Endothelial cell of umbilical vein (primary cell): ENCODE measurements around the gene BCL2. TPM values are rescaled to one million over a fixed set of nuclear protein-coding genes. Genes with fewer than 3 reads are reported as not detected.

ENCODE experiments used
- BruUV-seq: library from RNA; stranded (reverse); fragments of 400-500 nt; replicated peaks from 2 replicates; lab custom pipeline; 2021; lab: Mats Ljungman, UMichigan
- CTCF ChIA-PET: fragments of 300-600, 350-600 bp; sonication (Branson Sonifier 250); formaldehyde crosslinking; loops from one replicate; lab custom pipeline; 2021; ENCODE audit warnings: antibody characterized with exemption, inconsistent platforms; lab: Charles Lee
- POLR2A ChIA-PET: fragments of 300-600, 350-600 bp; sonication (Branson Sonifier 250); formaldehyde crosslinking; loops from one replicate; lab custom pipeline; 2021; ENCODE audit warnings: antibody characterized with exemption, inconsistent platforms; lab: Charles Lee
- DNase-seq: peaks from one replicate; pipeline ENCODE4 v3.0.0-alpha.2; 2011; ENCODE audit warnings: low read depth, low spot score
- FAIRE-seq: peaks from 2 replicates; lab custom pipeline; 2011; peaks lifted over from hg19 to GRCh38; lab: Jason Lieb, UNC
- H2AFZ ChIP-seq: 2 replicates; pipeline ENCODE4 v1.6.0; 2012; ENCODE audit warnings: low read depth, low read length, control low read depth, inconsistent platforms
- H3K27ac ChIP-seq: 2 replicates; pipeline ENCODE4 v1.5.1; 2011; ENCODE audit warnings: low read depth, mild to moderate bottlenecking, control low read depth, low read length, moderate library complexity; ENCODE audit not compliant: insufficient read depth
- H3K27me3 ChIP-seq, 2 experiments: 2 replicates each; pipeline versions ENCODE4 v1.6.0 to v1.6.1; 2011; ENCODE audit warnings: low read length in 2 of 2, mixed read lengths in 1 of 2; ENCODE audit not compliant: control insufficient read depth in 2 of 2, insufficient read depth in 2 of 2
- H3K36me3 ChIP-seq, 2 experiments: 2 replicates in 1 of 2; 3 replicates in 1 of 2; pipeline ENCODE4 v1.5.1; 2011; ENCODE audit warnings: low read length in 2 of 2, mild to moderate bottlenecking in 1 of 2, moderate library complexity in 1 of 2; ENCODE audit not compliant: control insufficient read depth in 2 of 2, insufficient read depth in 2 of 2; ENCODE audit errors: extremely low read depth in 1 of 2
- H3K4me1 ChIP-seq: 3 replicates; pipeline ENCODE4 v1.5.1; 2011; ENCODE audit warnings: mild to moderate bottlenecking, low read length; ENCODE audit not compliant: control insufficient read depth, insufficient read depth; ENCODE audit errors: extremely low read depth
- H3K4me2 ChIP-seq: 2 replicates; pipeline ENCODE4 v1.6.1; 2011; ENCODE audit warnings: low read length, control low read depth, mixed read lengths; ENCODE audit not compliant: insufficient read depth
- H3K4me3 ChIP-seq, 3 experiments: fragments of 200-600 bp in 1 of 3; sonication (generic), shearing (Covaris generic) in 1 of 3; replicated peaks in 1 of 3; 2 replicates each; pipeline ENCODE4 v1.5.1; 2011 to 2016; ENCODE audit warnings: control low read depth in 3 of 3, low read length in 3 of 3, mild to moderate bottlenecking in 2 of 3, inconsistent platforms in 1 of 3, low read depth in 1 of 3, moderate library complexity in 1 of 3; ENCODE audit not compliant: insufficient read depth in 1 of 3
- H3K79me2 ChIP-seq: 2 replicates; pipeline ENCODE4 v1.6.0; 2012; ENCODE audit warnings: low read length, inconsistent platforms; ENCODE audit not compliant: control insufficient read depth, insufficient read depth
- H3K9ac ChIP-seq: replicated peaks from 2 replicates; pipeline ENCODE3; 2011; ENCODE audit warnings: low read length, control low read depth; ENCODE audit not compliant: insufficient read depth; ENCODE audit errors: extremely low read depth
- H3K9me1 ChIP-seq: replicated peaks from 3 replicates; pipeline ENCODE4 v1.6.0; 2011; ENCODE audit warnings: mild to moderate bottlenecking, low read length; ENCODE audit not compliant: control insufficient read depth, insufficient read depth; ENCODE audit errors: extremely low read depth
- H3K9me3 ChIP-seq: replicated peaks from 2 replicates; pipeline ENCODE4 v1.5.1; 2012; ENCODE audit warnings: low read length, inconsistent platforms; ENCODE audit not compliant: control insufficient read depth, insufficient read depth
- H4K20me1 ChIP-seq: replicated peaks from 2 replicates; pipeline ENCODE3; 2011; ENCODE audit warnings: mild to moderate bottlenecking, low read length; ENCODE audit not compliant: control insufficient read depth, insufficient read depth; ENCODE audit errors: extremely low read depth
- EZH2 ChIP-seq: IDR thresholded peaks from 2 replicates; pipeline ENCODE4 v1.6.1; 2012; ENCODE audit warnings: borderline replicate concordance, low read depth, mild to moderate bottlenecking, moderate library complexity, low read length, inconsistent platforms; ENCODE audit not compliant: severe bottlenecking
- FOS ChIP-seq: IDR thresholded peaks from 2 replicates; pipeline ENCODE4 v1.6.1; 2011; ENCODE audit warnings: mild to moderate bottlenecking, low read length, moderate library complexity, borderline replicate concordance; ENCODE audit not compliant: insufficient read depth
- GATA2 ChIP-seq: IDR thresholded peaks from 2 replicates; pipeline ENCODE4 v1.7.0; 2011; ENCODE audit warnings: low read depth, mild to moderate bottlenecking, moderate library complexity, mixed read lengths, low read length; ENCODE audit not compliant: insufficient read length, insufficient read depth
- JUN ChIP-seq: IDR thresholded peaks from 2 replicates; pipeline ENCODE4 v1.6.1; 2011; ENCODE audit warnings: borderline replicate concordance, low read depth; ENCODE audit not compliant: insufficient read length, insufficient read depth
- MYC ChIP-seq: IDR thresholded peaks from one replicate; pipeline ENCODE4 v1.6.1; 2011; ENCODE audit warnings: mild to moderate bottlenecking, low read depth, low read length
- POLR2A ChIP-seq: IDR thresholded peaks from 2 replicates; pipeline ENCODE4 v1.6.1; 2012; ENCODE audit warnings: low read depth, mild to moderate bottlenecking, control low read depth, low read length
- POLR2AphosphoS5 ChIP-seq: IDR thresholded peaks from 2 replicates; pipeline ENCODE4 v1.6.1; 2012; ENCODE audit warnings: low read depth, mild to moderate bottlenecking, control low read depth, low read length, moderate library complexity; ENCODE audit not compliant: insufficient read depth
- dilution Hi-C: fragments of 300-500 bp; cut with MboI; formaldehyde crosslinking; loops from one replicate; pipeline ENCODE4 v1.15.0; 2019; ENCODE audit warnings: low sequenced_read_pairs; ENCODE audit not compliant: extremely low pct_ligation_motif_present
- intact Hi-C: fragments of 100-400 bp; cut with micrococcal nuclease; formaldehyde crosslinking; loops from one replicate; pipeline ENCODE4 v1.10.0; 2022
- polyA plus RNA-seq, 4 experiments: library from polyadenylated mRNA; depleted of rRNA in 3 of 4; stranded (reverse) in 3 of 4; unstranded in 1 of 4; fragments of >200 nt; gene quantifications; 2 replicates each; pipeline versions ENCODE4 v1.2.1 to v1.2.3, GENCODE V29; 2011 to 2012; ENCODE audit warnings: missing spikeins in 1 of 4
- total RNA-seq: library from RNA; stranded (reverse); gene quantifications from 2 replicates; pipeline ENCODE4 v1.2.3, GENCODE V29; 2021
- TF ChIP-seq, protein P1 (sequence below), 2 donors: IDR thresholded peaks; 1 replicate in 1 of 2; 2 replicates in 1 of 2; pipeline ENCODE4 v1.5.1; 2011; ENCODE audit warnings: low read length in 2 of 2, mild to moderate bottlenecking in 2 of 2, moderate library complexity in 2 of 2, control low read depth in 1 of 2, inconsistent platforms in 1 of 2, low read depth in 1 of 2; ENCODE audit not compliant: insufficient read depth in 1 of 2; ENCODE audit errors: extremely low read depth in 1 of 2
- TF ChIP-seq, protein P2 (sequence below): IDR thresholded peaks from 2 replicates; pipeline ENCODE4 v1.6.1; 2011; ENCODE audit not compliant: insufficient read depth, insufficient read length

BCL2 gene
- total and polyA plus RNA-seq, 2 donors (not counting 3 experiments of a cell fraction or from before 2014, with no cell fraction given) = 0.35 to 5.0 TPM

DNA sequence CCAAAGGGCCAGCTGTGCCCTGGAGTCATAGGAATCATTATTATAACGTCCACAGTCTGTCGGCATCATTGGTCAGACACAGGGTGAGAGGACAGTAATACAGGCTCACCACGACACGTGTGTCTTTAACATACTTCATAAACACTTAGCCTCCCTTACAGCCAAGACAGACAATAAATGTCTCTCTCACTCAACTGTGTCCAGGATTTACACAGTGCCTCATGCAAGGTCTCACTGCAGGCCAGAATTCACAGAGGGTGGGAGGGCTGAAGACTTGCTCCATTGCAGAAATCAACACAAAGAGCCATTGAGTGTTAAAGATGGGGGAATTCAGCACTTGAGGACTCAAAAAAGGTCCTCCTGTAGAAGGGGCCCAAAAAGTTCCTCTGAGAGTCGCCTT is 210.5 kb downstream of the BCL2 start:
- DNase-seq (no peak), FAIRE-seq (no peak)
- dilution Hi-C loops (no loop called here), intact Hi-C loops (no loop called here)
- no peak overlapping the region for H3K4me3 ChIP-seq
- no peak overlapping the region for H3K9ac ChIP-seq
- no TSS peak for BruUV-seq
- H3K27me3 ChIP-seq = peaks cover 0 to 2% of the 10 kb centered on the region in 2 experiments
- TF ChIP-seq POLR2A = no peak
- no peak for TF ChIP-seq JUN
- TF ChIP-seq FOS = no peak
- no peak for TF ChIP-seq POLR2AphosphoS5
- TF ChIP-seq, protein P1, sequence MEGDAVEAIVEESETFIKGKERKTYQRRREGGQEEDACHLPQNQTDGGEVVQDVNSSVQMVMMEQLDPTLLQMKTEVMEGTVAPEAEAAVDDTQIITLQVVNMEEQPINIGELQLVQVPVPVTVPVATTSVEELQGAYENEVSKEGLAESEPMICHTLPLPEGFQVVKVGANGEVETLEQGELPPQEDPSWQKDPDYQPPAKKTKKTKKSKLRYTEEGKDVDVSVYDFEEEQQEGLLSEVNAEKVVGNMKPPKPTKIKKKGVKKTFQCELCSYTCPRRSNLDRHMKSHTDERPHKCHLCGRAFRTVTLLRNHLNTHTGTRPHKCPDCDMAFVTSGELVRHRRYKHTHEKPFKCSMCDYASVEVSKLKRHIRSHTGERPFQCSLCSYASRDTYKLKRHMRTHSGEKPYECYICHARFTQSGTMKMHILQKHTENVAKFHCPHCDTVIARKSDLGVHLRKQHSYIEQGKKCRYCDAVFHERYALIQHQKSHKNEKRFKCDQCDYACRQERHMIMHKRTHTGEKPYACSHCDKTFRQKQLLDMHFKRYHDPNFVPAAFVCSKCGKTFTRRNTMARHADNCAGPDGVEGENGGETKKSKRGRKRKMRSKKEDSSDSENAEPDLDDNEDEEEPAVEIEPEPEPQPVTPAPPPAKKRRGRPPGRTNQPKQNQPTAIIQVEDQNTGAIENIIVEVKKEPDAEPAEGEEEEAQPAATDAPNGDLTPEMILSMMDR (IDR thresholded peaks at IDR 0.05; ENCODE audit: extremely low read depth in 1 of 2, insufficient read depth in 1 of 2, low read depth in 1 of 2, low read length in 2 of 2) = no peak
- TF ChIP-seq, protein P2, sequence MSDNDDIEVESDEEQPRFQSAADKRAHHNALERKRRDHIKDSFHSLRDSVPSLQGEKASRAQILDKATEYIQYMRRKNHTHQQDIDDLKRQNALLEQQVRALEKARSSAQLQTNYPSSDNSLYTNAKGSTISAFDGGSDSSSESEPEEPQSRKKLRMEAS = no peak
- no peak for TF ChIP-seq MYC
- no peak for TF ChIP-seq GATA2
- TF ChIP-seq EZH2 = no peak
- H3K9me1 ChIP-seq = no peaks in the 10 kb centered on the region
- CTCF ChIA-PET = interaction anchor here (1.2 kb wide), 1 partner anchor 14 kb away, joined by 4 read pairs; no protein-coding TSS in a partner anchor
- H3K27ac ChIP-seq = no peak overlapping the region
- no peaks in the 10 kb centered on the region for H4K20me1 ChIP-seq
- H2AFZ ChIP-seq = no peak overlapping the region
- no peak overlapping the region for H3K4me2 ChIP-seq
- peaks cover 12% of the 10 kb centered on the region for H3K4me1 ChIP-seq
- no peaks in the 10 kb centered on the region for H3K36me3 ChIP-seq
- POLR2A ChIA-PET = no interaction called here
- no peaks in the 10 kb centered on the region for H3K79me2 ChIP-seq
- H3K9me3 ChIP-seq = no peaks in the 10 kb centered on the region
